GM18499 (cell line): ENCODE results near the gene CD4.

Experiments
- ATAC-seq: cut with Tn5 transposase; IDR thresholded peaks from one replicate; pipeline ENCODE4 v1.9.1; 2021; ENCODE audit warnings: moderate number of reproducible peaks; ENCODE audit not compliant: insufficient read depth, unreplicated experiment

The CD4 gene

DNA sequence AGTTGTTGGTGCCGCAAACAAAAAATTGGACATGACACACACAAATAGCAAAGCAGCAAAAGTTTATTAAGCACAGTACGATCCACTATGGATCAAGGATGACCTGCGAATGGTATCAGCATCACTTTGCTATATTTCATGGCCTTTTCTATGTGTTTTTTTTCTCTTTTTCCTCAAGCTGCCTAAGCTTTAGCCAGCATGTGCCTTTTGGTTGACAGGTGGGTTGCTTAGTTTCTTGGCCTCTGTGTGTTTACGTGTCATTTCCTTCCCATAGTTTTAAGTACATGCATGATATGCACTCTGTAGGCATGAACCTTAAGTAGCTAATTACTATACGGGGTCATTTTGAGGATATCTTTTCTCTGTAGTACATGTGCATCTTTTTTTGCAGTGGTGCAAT lies 9.8 kb downstream of the CD4 start:
- ATAC-seq: no peak

GRCh38 chr12:6807170-6807569 lies 17.8 kb downstream of the CD4 start:
- no peak for ATAC-seq

GRCh38 chr12:6809056-6809455 lies 19.7 kb downstream of the CD4 start:
- ATAC-seq: no peak

- ATAC-seq: no peak
Measured at GRCh38 chr12:6810758-6811157, 21.4 kb downstream of the CD4 start.

DNA sequence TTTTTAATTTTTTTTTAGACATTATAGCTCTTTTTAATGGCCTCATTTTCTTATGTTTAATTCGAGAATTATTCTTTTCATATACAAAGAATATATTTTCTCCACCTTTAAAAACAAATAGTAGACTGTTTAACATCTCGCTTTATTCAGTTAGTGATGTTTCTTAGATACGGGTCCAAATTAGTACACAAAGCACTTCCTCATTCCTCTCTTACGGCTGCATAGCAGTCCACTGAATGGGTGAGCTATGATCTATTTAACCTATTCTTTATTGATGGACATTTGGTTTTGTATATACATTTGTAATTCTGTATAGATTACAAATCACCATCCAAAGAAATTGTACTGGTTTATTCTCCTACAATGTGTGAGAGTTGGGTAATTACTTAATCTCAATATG lies 24.0 kb downstream of the CD4 start:
- no peak for ATAC-seq

DNA sequence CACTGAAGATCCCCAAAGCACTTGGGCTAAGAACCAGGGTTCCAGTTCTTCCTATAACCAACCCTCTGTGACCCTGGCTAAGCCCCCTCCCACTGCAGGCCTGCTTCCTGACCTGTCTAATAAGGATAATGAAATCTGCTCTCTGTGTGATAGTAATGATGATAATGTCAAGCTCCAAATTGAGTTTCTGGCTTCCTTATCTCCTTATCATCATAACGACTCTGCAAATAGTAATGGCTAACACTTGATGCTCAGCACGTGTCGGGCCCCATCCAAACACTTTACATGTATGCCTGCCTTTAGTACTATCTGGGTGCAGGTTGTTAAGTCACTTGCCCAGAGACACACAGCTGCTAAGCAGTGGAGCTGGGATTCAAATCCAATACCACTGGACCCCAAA lies 27.3 kb downstream of the CD4 start:
- ATAC-seq: no peak

DNA sequence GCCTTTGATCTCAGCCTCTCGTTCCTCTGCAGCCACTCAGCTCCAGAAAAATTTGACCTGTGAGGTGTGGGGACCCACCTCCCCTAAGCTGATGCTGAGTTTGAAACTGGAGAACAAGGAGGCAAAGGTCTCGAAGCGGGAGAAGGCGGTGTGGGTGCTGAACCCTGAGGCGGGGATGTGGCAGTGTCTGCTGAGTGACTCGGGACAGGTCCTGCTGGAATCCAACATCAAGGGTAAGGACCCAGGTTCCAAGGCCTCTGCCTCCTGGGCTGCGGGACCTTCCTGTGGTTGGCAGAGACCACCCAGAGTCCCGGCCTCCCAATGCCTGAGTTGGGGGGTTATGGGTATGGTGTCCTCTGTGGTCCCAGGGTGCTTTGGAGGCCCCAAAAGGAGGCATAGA lies 27.8 kb downstream of the CD4 start:
- ATAC-seq: no peak

GRCh38 chr12:6817662-6818157 lies 28.4 kb downstream of the CD4 start:
- ATAC-seq: no peak

DNA sequence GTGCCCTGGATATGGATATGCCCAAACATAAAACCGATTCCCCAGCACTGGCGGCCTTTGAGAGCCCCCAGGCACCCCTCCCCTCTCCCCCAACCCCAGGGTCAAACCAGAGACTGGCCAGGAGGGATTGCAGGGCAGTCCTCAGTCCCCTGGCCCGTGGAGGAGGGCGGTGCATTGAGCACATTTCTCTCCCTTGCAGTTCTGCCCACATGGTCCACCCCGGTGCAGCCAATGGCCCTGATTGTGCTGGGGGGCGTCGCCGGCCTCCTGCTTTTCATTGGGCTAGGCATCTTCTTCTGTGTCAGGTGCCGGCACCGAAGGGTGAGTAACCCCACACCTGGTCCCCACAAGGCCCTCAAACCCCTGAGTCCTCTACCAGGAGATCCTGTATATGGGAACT lies 28.9 kb downstream of the CD4 start:
- no peak for ATAC-seq

DNA sequence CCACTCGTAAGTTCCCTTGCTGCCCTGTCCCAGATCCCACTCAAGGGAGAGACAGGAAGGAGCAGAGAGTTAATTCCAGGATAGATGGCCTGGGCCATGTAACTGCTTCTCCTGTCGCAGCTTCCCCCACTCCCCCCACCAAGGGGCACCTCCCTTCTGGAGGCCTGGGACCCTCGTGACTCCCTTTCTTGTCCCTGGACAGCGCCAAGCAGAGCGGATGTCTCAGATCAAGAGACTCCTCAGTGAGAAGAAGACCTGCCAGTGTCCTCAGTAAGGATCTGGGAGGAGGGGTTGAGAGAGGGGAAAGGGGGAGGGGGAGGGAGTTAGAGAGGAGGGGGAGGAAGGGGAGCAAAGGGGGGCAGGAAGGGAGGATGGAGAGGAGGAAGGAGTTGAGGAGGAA lies 29.3 kb downstream of the CD4 start:
- ATAC-seq: no peak

DNA sequence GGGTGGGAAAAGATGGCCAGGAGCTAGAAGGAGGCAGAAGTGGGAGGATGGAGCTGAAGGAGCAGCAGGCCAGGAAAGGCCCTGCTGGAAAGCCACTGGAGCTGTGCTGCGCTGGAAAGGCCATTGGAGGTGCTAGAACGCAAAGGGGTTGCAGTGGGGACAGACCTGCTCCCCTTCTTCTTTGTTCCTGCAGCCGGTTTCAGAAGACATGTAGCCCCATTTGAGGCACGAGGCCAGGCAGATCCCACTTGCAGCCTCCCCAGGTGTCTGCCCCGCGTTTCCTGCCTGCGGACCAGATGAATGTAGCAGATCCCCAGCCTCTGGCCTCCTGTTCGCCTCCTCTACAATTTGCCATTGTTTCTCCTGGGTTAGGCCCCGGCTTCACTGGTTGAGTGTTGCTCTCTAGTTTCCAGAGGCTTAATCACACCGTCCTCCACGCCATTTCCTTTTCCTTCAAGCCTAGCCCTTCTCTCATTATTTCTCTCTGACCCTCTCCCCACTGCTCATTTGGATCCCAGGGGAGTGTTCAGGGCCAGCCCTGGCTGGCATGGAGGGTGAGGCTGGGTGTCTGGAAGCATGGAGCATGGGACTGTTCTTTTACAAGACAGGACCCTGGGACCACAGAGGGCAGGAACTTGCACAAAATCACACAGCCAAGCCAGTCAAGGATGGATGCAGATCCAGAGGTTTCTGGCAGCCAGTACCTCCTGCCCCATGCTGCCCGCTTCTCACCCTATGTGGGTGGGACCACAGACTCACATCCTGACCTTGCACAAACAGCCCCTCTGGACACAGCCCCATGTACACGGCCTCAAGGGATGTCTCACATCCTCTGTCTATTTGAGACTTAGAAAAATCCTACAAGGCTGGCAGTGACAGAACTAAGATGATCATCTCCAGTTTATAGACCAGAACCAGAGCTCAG lies 30.0 kb downstream of the CD4 start:
- ATAC-seq: no peak

DNA sequence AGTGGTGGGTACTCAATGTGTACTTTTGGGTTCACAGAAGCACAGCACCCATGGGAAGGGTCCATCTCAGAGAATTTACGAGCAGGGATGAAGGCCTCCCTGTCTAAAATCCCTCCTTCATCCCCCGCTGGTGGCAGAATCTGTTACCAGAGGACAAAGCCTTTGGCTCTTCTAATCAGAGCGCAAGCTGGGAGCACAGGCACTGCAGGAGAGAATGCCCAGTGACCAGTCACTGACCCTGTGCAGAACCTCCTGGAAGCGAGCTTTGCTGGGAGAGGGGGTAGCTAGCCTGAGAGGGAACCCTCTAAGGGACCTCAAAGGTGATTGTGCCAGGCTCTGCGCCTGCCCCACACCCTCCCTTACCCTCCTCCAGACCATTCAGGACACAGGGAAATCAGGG lies 30.8 kb downstream of the CD4 start:
- ATAC-seq: no peak

GRCh38 chr12:6821591-6822425 lies 32.5 kb downstream of the CD4 start, which contains the start of gene GPR162:
TSS of gene GPR162 (plus strand) at chr12:6821821. CDS start at chr12:6823899, 2,078 bp downstream.
- ATAC-seq: no peak

DNA sequence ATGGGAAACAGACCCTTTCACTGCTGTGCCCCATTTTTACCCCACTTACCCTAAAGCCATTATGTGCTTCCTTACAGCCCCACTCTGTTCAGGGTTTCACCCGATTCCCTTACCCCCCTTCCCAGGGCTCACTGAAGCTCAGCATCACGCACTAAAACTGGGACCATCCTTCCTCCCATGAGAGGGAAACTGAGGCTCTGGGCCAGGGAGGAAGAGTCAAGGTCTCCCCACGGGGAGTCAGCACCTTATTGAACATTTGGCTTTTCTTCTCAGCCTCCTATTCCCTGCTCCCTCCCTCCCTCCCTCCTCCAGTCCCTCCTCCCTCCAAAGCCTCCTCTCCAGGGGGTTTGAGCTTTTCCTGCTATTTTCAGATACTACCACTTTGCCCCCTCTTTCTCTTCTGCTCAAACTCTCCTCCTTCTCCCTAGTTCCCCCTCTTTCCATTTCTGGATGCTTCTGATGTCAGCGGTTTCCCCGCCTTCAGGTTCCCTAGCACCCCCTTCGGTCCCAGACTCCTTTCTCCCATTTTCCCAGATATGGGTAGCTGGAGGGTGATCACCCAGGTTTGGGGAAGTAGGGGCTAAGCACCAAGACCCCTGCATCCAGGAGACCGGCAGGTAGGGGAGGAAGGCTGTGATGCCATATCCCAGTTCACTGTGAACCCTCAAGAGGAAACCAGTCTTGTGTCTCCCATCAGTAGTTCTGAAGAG lies 33.3 kb downstream of the CD4 start:
- no peak for ATAC-seq

- no peak for ATAC-seq
Measured at GRCh38 chr12:6823182-6824084, 34.1 kb downstream of the CD4 start.

DNA sequence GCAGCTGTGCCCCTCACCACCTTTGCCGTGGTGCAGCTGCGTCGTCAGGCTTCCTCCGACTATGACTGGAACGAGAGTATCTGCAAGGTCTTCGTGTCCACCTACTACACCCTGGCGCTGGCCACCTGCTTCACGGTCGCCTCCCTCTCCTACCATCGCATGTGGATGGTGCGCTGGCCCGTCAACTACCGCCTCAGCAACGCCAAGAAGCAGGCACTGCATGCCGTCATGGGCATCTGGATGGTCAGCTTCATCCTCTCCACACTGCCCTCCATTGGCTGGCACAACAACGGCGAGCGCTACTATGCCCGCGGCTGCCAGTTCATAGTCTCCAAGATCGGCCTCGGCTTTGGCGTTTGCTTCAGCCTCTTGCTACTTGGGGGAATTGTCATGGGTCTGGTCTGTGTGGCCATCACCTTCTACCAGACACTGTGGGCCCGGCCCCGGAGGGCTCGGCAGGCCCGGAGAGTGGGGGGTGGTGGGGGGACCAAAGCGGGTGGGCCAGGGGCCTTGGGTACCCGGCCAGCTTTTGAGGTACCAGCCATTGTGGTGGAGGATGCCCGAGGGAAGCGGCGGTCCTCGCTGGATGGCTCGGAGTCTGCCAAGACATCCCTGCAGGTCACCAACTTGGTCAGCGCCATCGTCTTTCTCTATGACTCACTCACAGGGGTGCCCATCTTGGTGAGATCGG lies 34.9 kb downstream of the CD4 start:
- ATAC-seq: no peak

DNA sequence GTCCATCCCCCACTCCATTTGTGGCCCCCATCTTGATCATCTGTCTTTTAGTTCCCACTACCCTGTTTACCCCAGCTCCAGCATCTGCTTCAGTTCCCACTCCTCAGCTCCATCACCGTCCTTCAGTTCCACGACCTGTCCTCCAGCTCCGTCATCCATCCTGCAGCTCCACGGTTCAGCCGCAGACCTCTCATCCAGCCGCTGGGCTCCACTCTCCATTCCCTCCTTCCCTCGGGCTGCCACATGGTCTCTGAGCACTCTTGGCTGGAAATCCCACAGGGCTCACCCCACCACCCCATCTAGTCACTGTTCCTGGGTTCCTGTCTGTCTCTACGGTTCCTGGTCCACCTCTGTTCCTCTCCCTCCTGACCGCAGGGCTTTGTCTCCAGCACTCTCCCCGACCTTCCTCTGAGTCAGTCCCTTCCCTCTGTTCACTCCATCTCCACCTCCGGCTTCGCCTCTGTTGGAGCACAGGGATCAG lies 35.6 kb downstream of the CD4 start:
- ATAC-seq: no peak

DNA sequence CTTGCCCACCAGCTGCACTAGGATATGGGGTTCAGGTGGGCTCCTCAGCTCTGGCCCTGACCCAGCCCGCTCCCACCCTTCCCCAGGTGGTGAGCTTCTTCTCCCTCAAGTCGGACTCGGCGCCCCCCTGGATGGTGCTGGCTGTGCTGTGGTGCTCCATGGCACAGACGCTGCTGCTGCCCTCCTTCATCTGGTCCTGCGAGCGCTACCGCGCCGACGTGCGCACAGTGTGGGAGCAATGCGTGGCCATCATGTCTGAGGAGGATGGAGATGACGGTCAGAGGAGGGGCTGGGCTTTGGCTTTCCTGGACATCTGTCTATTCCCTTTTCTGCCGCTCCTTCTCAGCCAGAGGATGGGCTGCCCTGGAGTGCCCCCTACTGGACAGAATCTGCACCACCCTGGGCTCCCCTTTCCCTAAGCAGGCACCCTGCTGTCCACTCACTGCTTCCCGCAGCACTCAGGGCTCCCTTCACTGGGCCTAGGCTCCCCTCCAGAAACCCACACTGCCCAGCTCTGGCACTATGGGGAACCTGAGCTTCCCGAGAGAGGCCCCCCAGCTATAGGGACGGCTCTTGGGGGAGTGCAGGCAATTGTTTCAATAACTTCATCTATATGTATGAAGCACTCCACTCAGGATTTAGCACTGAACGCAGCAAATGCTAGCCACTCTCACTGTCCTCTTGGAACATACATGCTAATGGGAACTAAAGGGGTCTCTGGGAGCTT lies 36.2 kb downstream of the CD4 start:
- ATAC-seq: no peak
